GM12865 (cell line): ENCODE results near the gene IFIT1B.

Experiments
- DNase-seq: peaks from one replicate; pipeline ENCODE4 v3.0.0; 2010; ENCODE audit warnings: low read depth
- H3K4me3 ChIP-seq: 2 replicates; pipeline ENCODE4 v1.5.1; 2011; ENCODE audit warnings: mild to moderate bottlenecking, low read depth, low read length, control low read depth
- TF ChIP-seq, protein P1 (sequence below): IDR thresholded peaks from 2 replicates; pipeline ENCODE4 v1.5.1; 2011; ENCODE audit warnings: low read length, control low read depth, low read depth, inconsistent platforms; ENCODE audit not compliant: insufficient read depth; ENCODE audit errors: missing control alignments

Gene IFIT1B

DNA sequence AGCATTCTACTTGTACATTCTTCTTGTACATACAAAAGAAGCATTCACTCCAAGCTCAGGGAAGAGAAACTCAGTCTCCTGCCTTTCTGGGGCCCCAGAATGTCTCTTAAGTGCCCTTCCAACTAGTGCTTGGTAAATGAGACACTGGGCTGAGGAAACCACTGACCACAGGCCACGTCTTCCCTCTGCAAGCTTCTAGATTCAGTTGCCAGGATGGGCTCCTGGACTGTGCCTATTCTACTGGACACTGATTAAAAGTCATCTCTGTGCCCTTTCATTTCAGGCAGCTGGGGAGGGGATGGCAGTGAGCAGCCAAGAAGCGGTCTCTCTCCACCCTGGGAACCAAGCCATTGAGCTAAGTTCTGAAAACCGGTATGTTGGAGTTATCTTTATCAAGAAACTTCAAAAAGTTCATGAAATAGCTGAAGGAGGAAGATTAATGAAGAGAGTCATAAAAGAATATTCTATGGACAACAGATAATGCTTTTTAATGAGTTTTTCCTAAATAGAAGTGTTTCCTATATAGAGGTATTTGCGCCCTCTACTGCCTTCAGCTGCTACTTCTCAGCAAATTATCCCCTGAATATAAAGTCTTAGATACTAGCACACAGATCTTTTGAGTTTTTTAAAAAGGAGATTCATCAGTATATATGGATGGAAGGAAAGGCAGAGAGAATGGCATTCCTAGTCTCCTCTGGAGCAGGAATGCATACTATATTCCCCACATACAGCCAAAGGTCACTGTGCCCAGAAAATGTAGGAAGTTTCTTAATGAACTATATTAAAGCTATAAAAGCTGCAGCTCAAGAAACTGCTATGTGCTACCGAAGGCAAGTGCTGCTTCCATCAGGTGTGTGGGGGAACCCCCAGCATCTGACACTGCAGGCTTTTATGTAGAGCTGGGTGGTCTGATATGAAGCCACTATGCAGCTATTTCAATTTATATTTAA lies 8.4 kb upstream of the IFIT1B start:
- peak; percentile 62 for DNase-seq
- H3K4me3 ChIP-seq, result no peak overlapping the region
- TF ChIP-seq, protein P1, sequence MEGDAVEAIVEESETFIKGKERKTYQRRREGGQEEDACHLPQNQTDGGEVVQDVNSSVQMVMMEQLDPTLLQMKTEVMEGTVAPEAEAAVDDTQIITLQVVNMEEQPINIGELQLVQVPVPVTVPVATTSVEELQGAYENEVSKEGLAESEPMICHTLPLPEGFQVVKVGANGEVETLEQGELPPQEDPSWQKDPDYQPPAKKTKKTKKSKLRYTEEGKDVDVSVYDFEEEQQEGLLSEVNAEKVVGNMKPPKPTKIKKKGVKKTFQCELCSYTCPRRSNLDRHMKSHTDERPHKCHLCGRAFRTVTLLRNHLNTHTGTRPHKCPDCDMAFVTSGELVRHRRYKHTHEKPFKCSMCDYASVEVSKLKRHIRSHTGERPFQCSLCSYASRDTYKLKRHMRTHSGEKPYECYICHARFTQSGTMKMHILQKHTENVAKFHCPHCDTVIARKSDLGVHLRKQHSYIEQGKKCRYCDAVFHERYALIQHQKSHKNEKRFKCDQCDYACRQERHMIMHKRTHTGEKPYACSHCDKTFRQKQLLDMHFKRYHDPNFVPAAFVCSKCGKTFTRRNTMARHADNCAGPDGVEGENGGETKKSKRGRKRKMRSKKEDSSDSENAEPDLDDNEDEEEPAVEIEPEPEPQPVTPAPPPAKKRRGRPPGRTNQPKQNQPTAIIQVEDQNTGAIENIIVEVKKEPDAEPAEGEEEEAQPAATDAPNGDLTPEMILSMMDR, result peak; percentile 51

DNA sequence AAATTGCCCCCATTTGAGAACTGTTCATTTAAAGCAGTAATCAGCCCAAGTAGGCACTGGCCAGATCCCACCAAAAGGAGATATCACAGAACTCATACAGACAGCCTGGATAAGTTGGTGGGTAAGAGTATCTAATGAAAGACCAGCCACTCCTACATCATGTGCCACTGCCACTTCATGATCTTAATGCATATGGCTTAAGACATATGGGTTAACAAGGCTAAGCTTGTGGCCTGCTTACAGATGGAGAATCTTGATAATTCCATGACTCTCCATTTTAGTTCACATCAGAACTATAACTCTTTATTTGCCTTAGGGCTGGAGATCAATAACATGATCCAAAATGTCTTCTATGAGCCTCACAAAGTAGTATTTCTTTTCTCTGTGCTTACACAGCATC lies 6.8 kb upstream of the IFIT1B start:
- TF ChIP-seq, protein P1, result no peak
- DNase-seq, result no peak
- H3K4me3 ChIP-seq, result no peak overlapping the region

DNA sequence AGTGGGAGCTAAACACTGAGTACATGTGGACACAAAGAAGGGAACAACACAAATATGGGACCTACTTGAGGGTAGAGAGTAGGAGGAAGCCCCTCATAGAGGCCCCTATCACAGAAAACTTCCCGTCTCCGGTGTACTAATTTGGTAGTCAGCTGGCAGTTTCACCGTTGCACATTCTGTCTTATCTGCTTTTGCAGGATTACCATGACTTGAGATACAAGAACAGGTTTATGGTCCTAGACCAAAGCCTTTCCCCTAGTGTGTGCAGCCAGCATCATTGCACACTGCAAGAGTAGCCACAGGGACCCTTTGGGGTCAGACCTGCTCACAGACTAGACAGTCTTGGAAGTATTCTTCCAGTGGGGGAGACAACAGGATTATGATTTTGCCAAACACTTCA lies 5.9 kb upstream of the IFIT1B start:
- TF ChIP-seq, protein P1, result no peak
- no peak overlapping the region for H3K4me3 ChIP-seq
- DNase-seq, result no peak

DNA sequence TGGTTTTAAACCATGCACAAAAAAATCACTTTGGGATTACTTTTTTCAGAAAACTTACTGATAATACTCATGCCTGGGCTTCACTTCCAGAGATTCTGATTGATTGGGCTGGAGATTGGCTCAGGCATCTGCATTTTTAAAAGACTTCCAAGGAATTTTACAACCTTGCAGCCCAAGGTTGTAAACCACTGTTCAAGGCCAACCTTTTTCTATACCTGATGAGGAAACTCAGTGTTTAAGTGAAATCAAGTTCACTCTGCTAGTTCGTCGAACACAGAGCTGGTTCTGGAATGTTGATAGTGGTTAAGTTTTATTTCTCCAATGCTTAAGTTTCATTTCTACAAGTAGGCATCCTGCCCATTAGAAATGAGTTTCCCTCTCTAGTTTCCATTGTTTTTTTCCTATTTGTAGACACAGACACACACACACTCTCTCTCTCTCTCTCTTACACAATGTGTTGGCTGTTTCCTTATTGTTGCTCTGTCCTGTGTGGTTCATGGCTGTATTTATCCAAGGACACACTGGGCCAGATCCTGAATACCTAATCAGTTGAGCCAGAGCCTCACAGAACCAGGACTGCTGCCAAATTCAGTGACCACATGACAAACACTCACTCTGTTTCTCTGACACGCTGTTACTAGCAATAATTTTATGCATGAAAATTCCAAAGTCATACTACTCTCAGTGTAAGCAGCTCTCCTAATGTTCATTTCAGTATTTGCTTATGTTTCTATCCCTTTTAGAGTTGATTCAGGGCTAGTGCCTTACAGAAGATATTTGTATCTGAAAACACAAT lies 3.7 kb upstream of the IFIT1B start:
- no peak for DNase-seq
- TF ChIP-seq, protein P1, result no peak
- no peak overlapping the region for H3K4me3 ChIP-seq

DNA sequence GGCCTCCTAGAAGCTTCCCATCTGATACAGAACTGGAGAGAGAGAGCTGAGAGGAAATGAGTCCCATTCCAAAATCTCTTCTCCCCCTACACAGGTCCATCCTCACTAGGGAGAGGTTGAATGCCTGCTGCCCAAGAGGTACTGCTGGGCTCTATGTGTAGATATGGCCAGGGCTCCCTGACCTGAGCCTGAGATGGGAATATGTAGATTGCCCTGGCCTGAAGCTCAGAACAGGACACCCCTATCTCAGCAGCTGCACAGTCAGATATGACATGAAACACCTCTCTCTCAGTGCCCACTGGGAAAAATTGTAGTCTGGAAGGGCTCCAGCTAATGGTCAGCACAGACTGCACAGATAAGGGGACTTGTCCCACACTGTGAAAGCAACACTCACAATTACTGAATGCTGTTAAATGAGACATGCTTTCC lies 3.1 kb upstream of the IFIT1B start:
- no peak for DNase-seq
- no peak overlapping the region for H3K4me3 ChIP-seq
- TF ChIP-seq, protein P1, result no peak

DNA sequence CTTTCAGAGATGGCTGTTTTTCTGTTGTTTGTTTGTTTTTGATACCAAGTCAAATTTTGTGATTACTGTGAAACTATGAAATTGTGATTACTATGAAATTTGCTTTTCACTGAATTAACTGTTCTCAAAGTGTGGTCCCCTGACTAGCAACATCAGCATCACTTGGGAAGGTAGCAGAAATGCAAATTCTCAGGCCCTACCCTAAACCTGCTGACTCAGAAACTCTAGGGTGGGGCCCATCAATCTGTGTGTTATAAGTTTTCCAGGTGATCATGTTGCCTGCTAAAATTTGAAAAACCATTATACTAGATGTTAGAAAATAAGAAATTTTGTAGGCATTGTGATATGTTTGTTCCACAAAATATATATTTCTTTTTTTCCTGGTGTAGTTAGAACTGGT lies 1.2 kb downstream of the IFIT1B start:
- TF ChIP-seq, protein P1, result no peak
- no peak overlapping the region for H3K4me3 ChIP-seq
- no peak for DNase-seq
